ENCODE data around the gene TSPAN1. TPM values are rescaled to one million over a fixed set of nuclear protein-coding genes. Genes with fewer than 3 reads are reported as not detected.

The TSPAN1 gene
- total and polyA plus RNA-seq, 2 of the 13 experiments (the other 11 are each of a cell fraction or from before 2014, with no cell fraction given): 1.7 to 2.9 TPM

DNA sequence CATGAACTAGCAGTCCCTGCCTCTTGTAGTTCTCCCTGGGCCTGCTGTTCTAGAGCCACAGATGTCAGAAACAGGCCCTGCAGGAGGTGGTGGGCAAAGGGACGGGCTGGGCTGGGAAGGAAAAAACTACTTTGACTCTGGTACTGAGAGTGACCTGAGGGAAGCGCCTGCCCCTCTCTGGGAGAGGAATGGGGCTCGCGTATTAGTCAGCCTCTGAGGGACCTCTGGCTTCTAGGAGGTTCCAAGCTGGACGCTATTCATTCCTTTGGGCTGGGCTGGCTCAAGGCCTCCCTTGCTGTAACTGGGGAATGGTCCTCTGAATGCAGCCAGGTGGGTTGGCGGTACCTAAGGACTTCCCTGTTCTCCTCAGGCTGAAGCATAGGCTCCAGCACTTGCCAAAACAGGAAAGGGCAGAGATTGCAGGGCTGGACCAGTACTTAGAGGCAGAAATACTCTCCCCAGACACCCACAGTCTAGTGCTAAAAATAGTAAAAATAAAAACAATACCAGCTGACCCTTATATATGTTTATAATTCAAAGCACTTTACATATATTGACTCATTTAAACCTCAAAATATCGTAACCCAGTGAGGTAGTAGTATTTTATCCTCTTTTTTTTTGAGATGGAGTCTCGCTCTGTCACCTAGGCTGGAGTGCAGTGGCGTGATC, 16.3 kb downstream of the TSPAN1 start:
- DNase-seq (ENCODE audit: low spot score) (no peak), ATAC-seq (no peak), FAIRE-seq (no peak)
- no TSS peak for BruUV-seq (replicated peaks)
- no peak overlapping the region for H3K4me2 ChIP-seq (ENCODE audit: low read depth, low read length)
- TF ChIP-seq, protein P1, sequence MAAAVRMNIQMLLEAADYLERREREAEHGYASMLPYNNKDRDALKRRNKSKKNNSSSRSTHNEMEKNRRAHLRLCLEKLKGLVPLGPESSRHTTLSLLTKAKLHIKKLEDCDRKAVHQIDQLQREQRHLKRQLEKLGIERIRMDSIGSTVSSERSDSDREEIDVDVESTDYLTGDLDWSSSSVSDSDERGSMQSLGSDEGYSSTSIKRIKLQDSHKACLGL (CRISPR knock-in tag; IDR thresholded peaks at IDR 0.05): no peak
- TF ChIP-seq ZNF607 (CRISPR knock-in tag; IDR thresholded peaks at IDR 0.05; ENCODE audit: borderline replicate concordance) (no peak), ASH2L (IDR thresholded peaks at IDR 0.05; ENCODE audit: insufficient read length, low read depth, low read length) (no peak), SMARCE1 (IDR thresholded peaks at IDR 0.05; ENCODE audit: borderline replicate concordance) (no peak), ZNF282 (IDR thresholded peaks at IDR 0.05; ENCODE audit: partially characterized antibody) (no peak), SSRP1 (CRISPR knock-in tag; IDR thresholded peaks at IDR 0.05) (no peak), ZNF34 (CRISPR knock-in tag; IDR thresholded peaks at IDR 0.05; ENCODE audit: borderline replicate concordance) (no peak), SIX4 (CRISPR knock-in tag; IDR thresholded peaks at IDR 0.05) (no peak), MTA1 (CRISPR knock-in tag; IDR thresholded peaks at IDR 0.05; ENCODE audit: borderline replicate concordance) (no peak), ZNF567 (CRISPR knock-in tag; IDR thresholded peaks at IDR 0.05; ENCODE audit: borderline replicate concordance) (no peak), KLF13 (CRISPR knock-in tag; IDR thresholded peaks at IDR 0.05) (no peak), ZNF816 (CRISPR knock-in tag; IDR thresholded peaks at IDR 0.05; ENCODE audit: borderline replicate concordance) (no peak), HDAC6 (IDR thresholded peaks at IDR 0.05; ENCODE audit: low read depth, low read length) (no peak), MLXIP (CRISPR knock-in tag; IDR thresholded peaks at IDR 0.05; ENCODE audit: borderline replicate concordance) (no peak), ZNF234 (CRISPR knock-in tag; conservative IDR thresholded peaks at IDR 0.05) (no peak)
- H3K27ac ChIP-seq (ENCODE audit: extremely low read length, insufficient read depth, low read length): no peak overlapping the region
- peaks cover 6% of the 10 kb centered on the region for H3K4me1 ChIP-seq (ENCODE audit: insufficient read depth, low read length)
- peaks cover 5 to 41% of the 10 kb centered on the region in 2 experiments; a peak in 3 of 5 replicates for H3K36me3 ChIP-seq (replicated peaks in 1 of 2; ENCODE audit: control insufficient read depth in 1 of 2, insufficient read depth in 2 of 2, low read length in 2 of 2)
- no peak overlapping the region for H3K4me3 ChIP-seq (replicated peaks in 1 of 3; ENCODE audit: insufficient read depth in 1 of 3, low read depth in 2 of 3, low read length in 3 of 3)
- intact Hi-C loops (cut with micrococcal nuclease; ENCODE audit: unreplicated experiment): no loop called here
- 97% methylated on average over 5 of the region's 9 CpGs for WGBS (ENCODE audit: low lambda C conversion rate)
- CTCF ChIA-PET (ENCODE audit: low intra/inter-chr PET ratio, low total read pairs): no interaction called here
- no peaks in the 10 kb centered on the region for H3K79me2 ChIP-seq (ENCODE audit: insufficient read depth, low read length)
- H3K9me3 ChIP-seq (ENCODE audit: low read length): no peaks in the 10 kb centered on the region
- POLR2A ChIA-PET: no interaction called here
- H2AFZ ChIP-seq (ENCODE audit: low read length): no peak overlapping the region
- no peak overlapping the region for H3K9ac ChIP-seq (ENCODE audit: insufficient read depth, low read depth, low read length)
- in situ Hi-C loops (cut with HindIII; ENCODE audit: extremely low pct_ligation_motif_present, low pct_unique_long_range_greater_than_20kb): no loop called here
- H3K27me3 ChIP-seq (ENCODE audit: control insufficient read depth in 1 of 2, insufficient read depth in 2 of 2, low read length in 2 of 2): no peaks in the 10 kb centered on the region
- no peaks in the 10 kb centered on the region for H4K20me1 ChIP-seq (ENCODE audit: insufficient read depth, low read length)

Data from HepG2 (cell line).